PC-3 (cell line): ENCODE data around the gene LAX1. TPM values are rescaled to one million over a fixed set of nuclear protein-coding genes. Genes with fewer than 3 reads are reported as not detected.
"Not testable (repeated sequence)": the region's sequence is repeated elsewhere in the genome, so short reads cannot be mapped to it uniquely, and the experiment has no call there.

ENCODE experiments used
- ATAC-seq: fragments of 200-7000 bp; cut with Tn5 transposase; 2 replicates; pipeline ENCODE4 v1.9.1; 2020; ENCODE audit warnings: mild to moderate bottlenecking, moderate library complexity
- BruUV-seq: library from RNA; stranded (reverse); fragments of 400-500 nt; replicated peaks from 2 replicates; lab custom pipeline; 2021; lab: Mats Ljungman, UMichigan
- CTCF ChIA-PET: fragments of 300-600 bp; sonication (Branson Sonifier 250); formaldehyde crosslinking; loops from one replicate; lab custom pipeline; 2022; ENCODE audit warnings: antibody characterized with exemption; lab: Charles Lee
- POLR2A ChIA-PET: fragments of 300-600 bp; sonication (Branson Sonifier 250); formaldehyde crosslinking; loops from one replicate; lab custom pipeline; 2022; ENCODE audit warnings: antibody characterized with exemption; ENCODE audit not compliant: unreplicated experiment; lab: Charles Lee
- DNase-seq: peaks from one replicate; pipeline ENCODE4 v3.0.0-alpha.2; 2015
- H2AFZ ChIP-seq: fragments of 300-600 bp; sonication (generic); 2 replicates; pipeline ENCODE4 v1.6.0; 2016; ENCODE audit warnings: antibody characterized with exemption, low read length
- H3F3A ChIP-seq: fragments of 300-600 bp; sonication (generic); one replicate; pipeline ENCODE4 v1.6.0; 2017; ENCODE audit warnings: antibody characterized with exemption, low read length, control low read depth, mild to moderate bottlenecking; ENCODE audit not compliant: unreplicated experiment
- H3K27ac ChIP-seq: fragments of 300-600 bp; sonication (generic); 2 replicates; pipeline ENCODE4 v1.5.1; 2016; ENCODE audit warnings: mild to moderate bottlenecking, low read length
- H3K27me3 ChIP-seq: fragments of 300-600 bp; sonication (generic); 2 replicates; pipeline ENCODE4 v1.6.1; 2016; ENCODE audit warnings: low read length, mixed read lengths
- H3K36me3 ChIP-seq: fragments of 300-600 bp; sonication (generic); 2 replicates; pipeline ENCODE4 v1.6.1; 2016; ENCODE audit warnings: low read depth, mixed run types, low read length, mixed read lengths
- H3K4me1 ChIP-seq: fragments of 300-600 bp; sonication (generic); 2 replicates; pipeline ENCODE4 v1.5.1; 2016; ENCODE audit warnings: low read length; ENCODE audit not compliant: insufficient read depth
- H3K4me2 ChIP-seq: fragments of 300-600 bp; sonication (generic); 2 replicates; pipeline ENCODE4 v1.6.0; 2016; ENCODE audit warnings: low read length
- H3K4me3 ChIP-seq: fragments of 300-600 bp; sonication (generic); 2 replicates; pipeline ENCODE4 v1.5.1; 2016; ENCODE audit warnings: mild to moderate bottlenecking, low read length, mixed read lengths
- H3K79me2 ChIP-seq: fragments of 300-600 bp; sonication (generic); 2 replicates; pipeline ENCODE4 v1.6.1; 2017; ENCODE audit warnings: low read length, mixed read lengths
- H3K9ac ChIP-seq: fragments of 300-600 bp; sonication (generic); 2 replicates; pipeline ENCODE4 v1.6.0; 2016; ENCODE audit warnings: mild to moderate bottlenecking, low read length
- H3K9me2 ChIP-seq: fragments of 300-600 bp; sonication (generic); replicated peaks from 2 replicates; pipeline ENCODE4 v1.6.1; 2016; ENCODE audit warnings: mixed run types, low read length, mixed read lengths
- H3K9me3 ChIP-seq: fragments of 300-600 bp; sonication (generic); 2 replicates; pipeline ENCODE4 v1.6.1; 2016; ENCODE audit warnings: low read length, mixed read lengths
- H4K20me1 ChIP-seq: fragments of 300-600 bp; sonication (generic); 2 replicates; pipeline ENCODE4 v1.6.1; 2016; ENCODE audit warnings: low read length, mixed read lengths
- EZH2 ChIP-seq: fragments of 300-600 bp; sonication (generic); IDR thresholded peaks from one replicate; pipeline ENCODE4 v1.6.1; 2017; ENCODE audit warnings: antibody characterized with exemption, mild to moderate bottlenecking, low read length; ENCODE audit not compliant: unreplicated experiment
- EZH2phosphoT487 ChIP-seq: fragments of 300-600 bp; sonication (generic); IDR thresholded peaks from 2 replicates; pipeline ENCODE4 v1.6.1; 2018; ENCODE audit warnings: mild to moderate bottlenecking, antibody characterized with exemption, low read length, borderline replicate concordance
- intact Hi-C: fragments of 100-400 bp; cut with micrococcal nuclease; formaldehyde crosslinking; loops from 2 replicates; pipeline ENCODE4 v1.9.0; 2023
- total RNA-seq: library from RNA; depleted of rRNA; stranded (reverse); fragments of >200 nt; gene quantifications from 2 replicates; pipeline ENCODE4 v1.2.3, GENCODE V29; 2014
- TF ChIP-seq, protein P1 (sequence below): fragments of 300-600 bp; sonication (generic); conservative IDR thresholded peaks from 2 replicates; pipeline ENCODE4 v1.5.1; 2017; ENCODE audit warnings: antibody characterized with exemption, low read depth, mild to moderate bottlenecking, low read length

Gene LAX1
- total RNA-seq, 1 experiment from 2014 or later: not detected

GRCh38 chr1:203751051-203751450 lies 13.9 kb upstream of the LAX1 start:
- Histone ChIP-seq H3K9ac (no peak overlapping the region), H3K79me2 (no peaks in the 10 kb centered on the region), H3K4me1 (no peaks in the 10 kb centered on the region), H3K36me3 (no peaks in the 10 kb centered on the region), H3K27ac (no peak overlapping the region), H3F3A (no peaks in the 10 kb centered on the region), H3K4me3 (no peak overlapping the region), H3K4me2 (no peak overlapping the region), H4K20me1 (no peaks in the 10 kb centered on the region), H3K27me3 (no peaks in the 10 kb centered on the region), H3K9me2 (no peaks in the 10 kb centered on the region), H3K9me3 (no peaks in the 10 kb centered on the region), H2AFZ (no peak overlapping the region)
- DNase-seq: no peak
- ATAC-seq: no peak
- intact Hi-C loops: no loop called here
- ChIA-PET CTCF (interaction anchor here (0.7 kb wide), 1 partner anchor 808 kb away, joined by 6 read pairs; no protein-coding TSS in a partner anchor), POLR2A (no interaction called here)
- TF ChIP-seq EZH2phosphoT487 (no peak), EZH2 (no peak)
- TF ChIP-seq, protein P1, sequence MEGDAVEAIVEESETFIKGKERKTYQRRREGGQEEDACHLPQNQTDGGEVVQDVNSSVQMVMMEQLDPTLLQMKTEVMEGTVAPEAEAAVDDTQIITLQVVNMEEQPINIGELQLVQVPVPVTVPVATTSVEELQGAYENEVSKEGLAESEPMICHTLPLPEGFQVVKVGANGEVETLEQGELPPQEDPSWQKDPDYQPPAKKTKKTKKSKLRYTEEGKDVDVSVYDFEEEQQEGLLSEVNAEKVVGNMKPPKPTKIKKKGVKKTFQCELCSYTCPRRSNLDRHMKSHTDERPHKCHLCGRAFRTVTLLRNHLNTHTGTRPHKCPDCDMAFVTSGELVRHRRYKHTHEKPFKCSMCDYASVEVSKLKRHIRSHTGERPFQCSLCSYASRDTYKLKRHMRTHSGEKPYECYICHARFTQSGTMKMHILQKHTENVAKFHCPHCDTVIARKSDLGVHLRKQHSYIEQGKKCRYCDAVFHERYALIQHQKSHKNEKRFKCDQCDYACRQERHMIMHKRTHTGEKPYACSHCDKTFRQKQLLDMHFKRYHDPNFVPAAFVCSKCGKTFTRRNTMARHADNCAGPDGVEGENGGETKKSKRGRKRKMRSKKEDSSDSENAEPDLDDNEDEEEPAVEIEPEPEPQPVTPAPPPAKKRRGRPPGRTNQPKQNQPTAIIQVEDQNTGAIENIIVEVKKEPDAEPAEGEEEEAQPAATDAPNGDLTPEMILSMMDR: no peak
- BruUV-seq: no TSS peak

GRCh38 chr1:203751618-203752361 lies 13.2 kb upstream of the LAX1 start:
- POLR2A ChIA-PET: not testable (repeated sequence)
- ATAC-seq: peak; percentile 64

GRCh38 chr1:203754455-203754864 lies 10.5 kb upstream of the LAX1 start:
- DNase-seq: no peak
- POLR2A ChIA-PET: no interaction called here
- Histone ChIP-seq H3K9me2 (no peaks in the 10 kb centered on the region), H3K4me1 (no peaks in the 10 kb centered on the region), H3K9me3 (no peaks in the 10 kb centered on the region), H2AFZ (no peak overlapping the region), H3K4me3 (no peak overlapping the region), H3K4me2 (no peak overlapping the region), H3K9ac (no peak overlapping the region), H3K27ac (no peak overlapping the region), H3F3A (no peaks in the 10 kb centered on the region), H3K79me2 (no peaks in the 10 kb centered on the region), H4K20me1 (no peaks in the 10 kb centered on the region), H3K36me3 (no peaks in the 10 kb centered on the region), H3K27me3 (no peaks in the 10 kb centered on the region)
- intact Hi-C loops: no loop called here
- TF ChIP-seq EZH2phosphoT487 (no peak), EZH2 (no peak)
- TF ChIP-seq, protein P1: no peak
- CTCF ChIA-PET: no interaction called here
- BruUV-seq: no TSS peak
- ATAC-seq: no peak

More at GRCh38 chr1:203751618-203752361, 13.2 kb upstream of the LAX1 start:
- H3K79me2 ChIP-seq, H3K9me2 ChIP-seq, H3K9ac ChIP-seq, H2AFZ ChIP-seq, H3F3A ChIP-seq, H4K20me1 ChIP-seq, H3K9me3 ChIP-seq, intact Hi-C loops, BruUV-seq, H3K4me3 ChIP-seq, H3K27me3 ChIP-seq, H3K27ac ChIP-seq, H3K4me2 ChIP-seq, H3K4me1 ChIP-seq, H3K36me3 ChIP-seq: not testable (repeated sequence)
- peak; percentile 15 for DNase-seq
- CTCF ChIA-PET: interaction anchor here (0.7 kb wide), 1 partner anchor 809 kb away, joined by 6 read pairs; no protein-coding TSS in a partner anchor
